Left kidney (tissue), 8 donors: Measurements from ENCODE around the gene KDM2A. TPM values are rescaled to one million over a fixed set of nuclear protein-coding genes. Genes with fewer than 3 reads are reported as not detected.

Experiments
- DNase-seq: peaks from one replicate; pipeline ENCODE4 v3.0.0-alpha.2; 2013
- long read RNA-seq, 8 donors: transcript quantifications; one replicate each; lab custom pipeline, GENCODE V29; 2026
- polyA plus RNA-seq: library from polyadenylated mRNA; unstranded; fragments of 120-200 nt; gene quantifications from one replicate; pipeline ENCODE4 v1.2.1, GENCODE V29; 2013; ENCODE audit not compliant: insufficient read length

KDM2A gene
- polyA plus RNA-seq, result 87.2 TPM
- long read RNA-seq, donor 1, full-length matches to known transcripts, result 13 of 25 reads
- long read RNA-seq, donor 1, partial matches to known transcripts, result 12 of 25 reads
- long read RNA-seq, donor 1, other reads (novel, unspliced or antisense), result 0 of 25 reads
- long read RNA-seq, donor 2, full-length matches to known transcripts, result 6 of 49 reads
- long read RNA-seq, donor 2, partial matches to known transcripts, result 43 of 49 reads
- long read RNA-seq, donor 2, other reads (novel, unspliced or antisense), result 0 of 49 reads
- long read RNA-seq, donor 3, full-length matches to known transcripts, result 4 of 15 reads
- long read RNA-seq, donor 3, partial matches to known transcripts, result 11 of 15 reads
- long read RNA-seq, donor 3, other reads (novel, unspliced or antisense), result 0 of 15 reads
- long read RNA-seq, donor 4, partial matches to known transcripts, result 0 of 1 reads
- long read RNA-seq, donor 4, other reads (novel, unspliced or antisense), result 0 of 1 reads
- long read RNA-seq, donor 5, full-length matches to known transcripts, result 8 of 72 reads
- long read RNA-seq, donor 5, partial matches to known transcripts, result 64 of 72 reads
- long read RNA-seq, donor 5, other reads (novel, unspliced or antisense), result 0 of 72 reads
- long read RNA-seq, donor 6, full-length matches to known transcripts, result 7 of 15 reads
- long read RNA-seq, donor 6, partial matches to known transcripts, result 8 of 15 reads
- long read RNA-seq, donor 6, other reads (novel, unspliced or antisense), result 0 of 15 reads
- long read RNA-seq, donor 7, full-length matches to known transcripts, result 8 of 42 reads
- long read RNA-seq, donor 7, partial matches to known transcripts, result 34 of 42 reads
- long read RNA-seq, donor 7, other reads (novel, unspliced or antisense), result 0 of 42 reads
- long read RNA-seq, donor 8, partial matches to known transcripts, result 0 of 4 reads
- long read RNA-seq, donor 8, other reads (novel, unspliced or antisense), result 0 of 4 reads

DNA sequence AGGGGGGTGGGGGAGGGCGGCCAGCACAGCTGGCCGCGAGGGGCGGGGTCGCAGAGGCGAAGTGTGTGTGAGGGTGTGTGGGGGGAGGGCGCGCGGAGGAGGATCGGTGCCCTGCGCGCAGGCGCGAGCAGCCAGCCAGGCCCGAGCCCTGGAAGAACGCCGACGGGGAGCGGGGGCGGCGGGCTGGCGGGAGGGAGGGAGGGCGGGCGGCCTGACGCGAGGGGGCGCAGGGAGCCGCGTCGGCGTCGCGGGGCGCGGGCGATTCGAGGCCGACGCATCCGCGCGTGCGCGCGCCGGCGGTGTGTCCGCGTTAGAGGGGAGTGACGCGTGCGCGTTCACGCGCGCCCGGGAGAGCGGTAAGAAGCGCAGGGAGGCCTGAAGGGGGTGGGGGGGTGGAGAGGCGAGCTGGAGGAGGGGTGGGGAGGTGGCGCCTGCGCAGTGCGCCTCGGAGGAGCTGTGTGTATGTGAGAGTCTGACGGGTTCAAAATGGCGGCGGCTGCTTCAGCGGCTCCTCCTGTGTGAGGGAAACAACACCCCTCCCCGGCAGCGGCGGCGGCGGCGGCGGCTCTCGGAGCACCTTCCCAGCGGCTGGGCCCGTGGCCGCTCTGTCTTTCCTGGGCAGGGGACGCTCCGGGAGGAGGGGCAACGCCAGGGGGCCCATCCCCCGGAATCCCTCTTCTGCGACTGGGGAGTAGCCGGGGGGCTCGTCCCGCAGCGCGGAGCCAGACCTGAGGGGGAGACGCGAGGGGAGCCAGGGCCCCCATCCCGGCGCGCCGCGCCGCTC is at the start of gene KDM2A:
Gene KDM2A, plus strand, starts transcription at position 463 of the 784 bp plus-strand sequence. CDS start 2,054 bp downstream, outside the sequence.
- peak; percentile 98 for DNase-seq

GRCh38 chr11:67071420-67072284 is 47.4 kb upstream of the KDM2A start:
- DNase-seq, result peak; percentile 55

DNA sequence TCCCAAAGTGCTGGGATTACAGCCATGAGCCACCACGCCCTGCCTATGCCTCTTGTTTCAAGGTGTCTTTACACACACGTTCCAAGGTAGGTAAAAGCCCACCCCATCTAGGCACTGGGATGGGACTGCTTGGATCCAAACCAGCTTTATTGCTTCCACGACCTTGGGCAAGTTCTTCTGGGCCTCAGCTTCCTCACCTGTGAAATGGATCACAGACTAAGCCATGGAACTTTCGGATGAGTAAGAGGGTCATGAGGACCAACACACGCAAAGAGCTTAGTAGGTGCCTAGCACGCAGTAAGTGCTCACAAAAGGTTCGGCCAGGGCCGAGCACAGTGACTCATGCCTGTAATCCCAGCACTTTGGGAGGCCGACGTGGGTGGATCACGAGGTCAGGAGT is 46.8 kb upstream of the KDM2A start:
- no peak for DNase-seq

DNA sequence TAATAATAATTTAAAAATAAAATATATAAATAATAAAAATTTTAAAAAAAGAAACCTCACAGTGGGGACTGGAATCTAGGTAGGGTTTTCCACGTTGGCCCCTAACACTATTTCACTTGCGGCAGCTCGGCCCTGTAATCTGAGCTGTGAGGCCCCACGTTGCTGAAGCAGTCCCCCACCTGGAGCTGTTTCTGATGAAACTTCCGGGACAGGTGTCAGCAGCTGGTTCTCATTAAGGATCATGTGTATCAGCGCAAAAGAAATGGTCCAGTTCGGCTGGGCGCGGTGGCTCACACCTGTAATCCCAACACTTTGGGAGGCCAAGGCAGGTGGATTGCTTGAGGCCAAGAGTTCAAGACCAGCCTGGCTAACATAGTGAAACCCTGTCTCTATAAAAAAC is 45.2 kb upstream of the KDM2A start:
- no peak for DNase-seq

DNA sequence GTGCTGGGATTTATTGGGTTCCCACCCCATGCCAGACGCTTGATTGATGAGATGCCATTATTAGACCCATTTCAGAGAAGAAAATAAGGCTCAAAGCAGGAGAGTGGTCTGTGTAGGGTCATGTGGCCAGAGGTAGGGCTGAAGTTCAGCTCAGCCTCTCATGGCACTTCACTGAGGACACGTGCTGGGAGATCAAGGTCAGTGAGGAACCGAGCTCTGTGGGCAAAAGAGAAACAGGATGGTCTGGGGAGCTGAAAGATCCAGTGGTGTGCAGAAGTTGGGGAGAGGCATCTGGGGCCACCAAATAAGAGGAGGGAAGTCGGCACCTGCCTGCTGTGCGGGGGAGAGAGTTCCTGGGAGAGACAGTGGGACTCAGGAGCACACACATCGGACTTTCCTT is 42.9 kb upstream of the KDM2A start:
- no peak for DNase-seq

DNA sequence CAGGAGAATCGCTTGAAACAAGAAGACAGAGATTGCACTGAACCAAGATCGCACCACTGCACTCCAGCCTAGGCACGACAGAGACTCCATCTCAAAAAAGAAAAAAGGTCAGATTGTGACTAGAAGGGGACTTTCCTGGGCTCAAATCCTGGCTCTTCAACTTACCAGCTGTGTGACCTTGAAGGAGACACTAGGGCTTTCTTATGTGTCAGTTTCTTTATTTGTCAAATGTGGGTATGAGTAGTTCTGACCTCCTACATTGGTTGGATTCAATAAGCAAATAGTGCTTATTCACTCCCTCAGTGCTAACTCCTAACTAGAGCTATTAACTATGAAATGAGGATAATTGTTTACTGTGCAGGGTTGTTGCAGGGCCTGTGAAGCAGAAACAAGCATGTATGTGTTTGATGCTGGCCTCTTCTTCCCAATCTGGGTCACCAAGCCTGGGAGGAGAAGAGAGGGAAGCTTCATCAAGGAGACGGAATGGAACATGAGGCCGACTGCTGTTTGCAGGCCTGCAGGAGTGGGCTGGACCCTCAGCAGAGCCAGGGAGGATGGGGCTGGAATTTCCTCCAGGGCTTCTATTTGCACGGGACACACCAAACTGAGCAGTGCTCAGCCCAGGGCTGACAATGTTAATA is 39.9 kb upstream of the KDM2A start:
- DNase-seq, result no peak

- DNase-seq, result no peak
Observed at GRCh38 chr11:67082071-67082791, 36.8 kb upstream of the KDM2A start.

DNA sequence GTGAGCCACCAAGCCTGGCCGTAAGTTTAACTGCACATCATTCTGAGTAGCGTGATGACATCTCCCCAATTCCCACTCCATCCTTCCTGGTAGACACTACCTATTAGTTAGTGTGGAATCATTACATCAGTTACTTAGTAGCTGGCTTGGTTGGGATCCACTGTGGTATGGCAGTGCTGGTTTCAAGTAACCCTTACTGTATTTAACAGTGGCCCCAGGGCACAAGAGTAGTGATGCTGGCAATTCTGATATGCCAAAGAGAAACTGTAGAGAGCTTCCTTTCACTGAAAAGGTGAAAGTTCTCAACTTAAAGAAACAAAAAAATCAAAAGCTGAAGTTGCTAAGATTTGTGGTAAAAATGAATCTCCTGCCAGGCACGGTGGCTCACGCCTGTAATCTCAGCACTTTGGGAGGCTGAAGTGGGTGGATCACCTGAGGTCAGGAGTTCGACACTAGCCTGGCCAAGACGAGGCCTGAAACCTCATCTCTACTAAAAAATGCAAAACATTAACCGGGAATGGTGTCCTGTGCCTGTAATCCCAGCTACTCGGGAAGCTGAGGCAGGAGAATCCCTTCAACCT is 35.2 kb upstream of the KDM2A start:
- no peak for DNase-seq

DNA sequence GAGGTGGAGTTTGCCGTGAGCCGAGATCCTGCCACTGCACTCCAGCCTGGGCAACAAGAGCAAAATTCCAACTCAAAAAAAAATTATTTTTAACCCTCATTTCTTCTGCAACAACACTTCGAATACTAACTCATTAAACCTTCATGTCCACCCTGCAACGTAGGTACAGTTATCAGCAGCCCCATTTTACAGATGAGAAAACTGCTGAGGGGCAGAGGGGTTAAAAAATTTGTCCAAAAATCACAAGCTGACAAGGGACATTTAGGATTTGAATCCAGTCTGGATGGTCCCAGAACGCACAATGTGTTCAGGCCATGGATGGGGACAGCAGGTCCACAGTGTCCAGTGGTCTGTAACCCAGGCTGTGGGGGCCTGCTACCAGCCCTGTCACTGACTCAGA is 33.4 kb upstream of the KDM2A start:
- no peak for DNase-seq

DNA sequence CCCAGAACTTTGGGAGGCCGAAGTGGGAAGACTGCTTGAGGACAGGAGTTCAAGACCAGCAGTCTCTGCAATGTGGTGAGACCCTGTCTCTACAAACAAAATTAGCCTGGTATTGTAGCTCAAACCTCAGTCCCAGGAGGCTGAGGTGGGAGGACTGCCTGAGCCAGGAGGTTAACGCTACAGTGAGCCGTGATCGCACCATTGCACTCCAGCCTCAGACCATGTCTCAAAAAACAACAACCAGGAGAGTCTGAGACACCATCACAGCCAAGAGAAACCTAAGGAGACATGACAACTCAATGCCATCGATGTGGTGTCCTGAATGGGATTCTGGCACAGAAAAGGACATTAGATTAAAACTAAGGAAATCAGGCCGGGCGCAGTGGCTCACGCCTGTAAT is 28.3 kb upstream of the KDM2A start:
- DNase-seq, result no peak

- no peak for DNase-seq
Observed at GRCh38 chr11:67095214-67095507, 23.9 kb upstream of the KDM2A start.

GRCh38 chr11:67098799-67099429 is 20.1 kb upstream of the KDM2A start:
- no peak for DNase-seq

GRCh38 chr11:67099831-67100324 is 19.2 kb upstream of the KDM2A start:
- DNase-seq, result no peak

- DNase-seq, result no peak
Observed at GRCh38 chr11:67102664-67103063, 16.4 kb upstream of the KDM2A start.

DNA sequence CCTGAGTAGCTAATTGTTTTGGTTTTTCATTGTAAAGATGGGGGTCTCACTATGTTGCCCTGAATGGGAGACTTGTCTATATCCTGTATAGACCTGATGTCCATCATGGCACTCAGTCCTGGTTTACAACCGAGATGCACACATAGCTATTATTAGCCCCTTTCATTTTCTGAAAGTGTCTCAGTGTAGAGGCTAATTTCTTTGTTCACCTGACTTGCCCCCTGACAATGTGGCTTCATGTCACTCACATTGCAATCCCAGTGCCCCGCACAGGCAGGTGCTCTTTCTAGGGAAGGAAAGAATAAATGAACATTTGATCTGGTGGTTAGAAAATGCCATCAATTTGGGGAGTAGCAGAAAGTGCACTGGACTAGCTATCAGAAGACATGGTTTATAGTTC is 13.1 kb upstream of the KDM2A start:
- DNase-seq, result no peak

DNA sequence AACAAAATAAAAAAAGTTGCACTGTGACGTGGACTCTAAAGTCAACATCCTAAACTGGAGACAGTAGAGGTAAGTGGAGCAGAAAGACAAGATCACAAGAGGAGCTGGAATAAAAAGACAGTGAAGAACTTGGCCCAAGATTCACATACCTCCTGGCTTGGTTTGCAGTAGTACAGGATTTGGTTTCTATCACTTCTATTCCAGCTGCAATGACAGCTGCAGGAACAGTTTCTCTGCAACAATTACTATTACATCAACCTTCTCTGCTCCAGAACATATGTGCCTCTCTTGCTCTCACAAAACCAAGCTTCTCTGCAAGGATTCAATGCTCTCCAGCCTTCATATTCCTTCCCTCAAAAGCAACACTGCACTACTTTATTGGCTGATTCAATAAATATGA is 7.8 kb upstream of the KDM2A start:
- DNase-seq, result no peak

GRCh38 chr11:67113231-67113721 is 5.8 kb upstream of the KDM2A start:
- DNase-seq, result no peak

DNA sequence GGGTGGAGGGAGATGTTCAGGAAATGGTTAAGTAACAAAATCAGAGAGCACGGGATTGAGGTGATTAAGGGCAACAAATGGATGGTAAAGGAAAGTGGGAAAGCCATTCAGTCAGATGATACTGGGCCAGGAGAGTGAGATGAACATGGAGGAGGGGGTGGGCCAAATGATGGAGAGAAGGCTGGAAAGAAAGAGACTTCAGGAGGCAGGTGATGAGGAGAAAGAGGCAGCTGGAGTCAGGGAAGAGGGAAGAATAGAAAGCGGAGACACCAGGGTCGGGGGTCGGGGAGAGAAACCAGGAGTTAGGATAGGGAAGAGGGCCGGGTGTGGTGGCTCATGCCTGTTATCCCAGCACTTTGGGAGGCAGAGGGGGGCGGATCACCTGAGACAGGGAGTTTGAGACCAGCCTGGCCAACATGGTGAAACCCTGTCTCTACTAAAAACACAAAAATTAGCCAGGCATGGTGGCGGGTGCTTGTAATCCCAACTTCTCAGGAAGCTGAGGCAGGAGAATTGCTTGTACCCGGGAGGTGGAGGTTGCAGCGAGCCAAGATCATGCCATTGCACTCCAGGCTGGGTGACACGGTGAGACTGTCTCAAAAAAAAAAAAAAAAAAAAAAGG is 4.7 kb upstream of the KDM2A start:
- DNase-seq, result no peak

- DNase-seq, result no peak
Observed at GRCh38 chr11:67116758-67117105, 2.3 kb upstream of the KDM2A start.
